Type B pancreatic cell (in vitro differentiated cells): ENCODE results near the gene KRT40. TPM values are rescaled to one million over a fixed set of nuclear protein-coding genes. Genes with fewer than 3 reads are reported as not detected.

ENCODE experiments used
- DNase-seq: peaks from one replicate; pipeline ENCODE4 v3.0.0; 2021; ENCODE audit warnings: mixed read lengths; ENCODE audit not compliant: unreplicated experiment; ENCODE audit errors: extremely low spot score
- H3K27ac Mint-ChIP-seq: 2 replicates; pipeline ENCODE4 v1.8.0; 2021; ENCODE audit warnings: mild to moderate bottlenecking, mixed read lengths
- H3K27me3 Mint-ChIP-seq: 2 replicates; pipeline ENCODE4 v1.8.0; 2021; ENCODE audit warnings: mixed read lengths
- H3K36me3 Mint-ChIP-seq: 2 replicates; pipeline ENCODE4 v1.8.0; 2021; ENCODE audit warnings: mixed read lengths
- H3K4me1 Mint-ChIP-seq: one replicate; pipeline ENCODE4 v1.8.0; 2021; ENCODE audit warnings: mixed read lengths; ENCODE audit not compliant: unreplicated experiment
- H3K4me3 Mint-ChIP-seq: 2 replicates; pipeline ENCODE4 v1.8.0; 2021; ENCODE audit warnings: mild to moderate bottlenecking, mixed read lengths
- H3K9me3 Mint-ChIP-seq: 2 replicates; pipeline ENCODE4 v1.8.0; 2021; ENCODE audit warnings: mixed read lengths
- total RNA-seq: library from RNA; stranded (reverse); gene quantifications from 2 replicates; pipeline ENCODE4 v1.2.1, GENCODE V29; 2021; ENCODE audit warnings: low replicate concordance
- TF ChIP-seq, protein P1 (sequence below): fragments of 200-600 bp; sonication (generic); conservative IDR thresholded peaks from 2 replicates; pipeline ENCODE4 v1.5.0; 2021; ENCODE audit warnings: antibody characterized with exemption, mild to moderate bottlenecking

The KRT40 gene
- total RNA-seq, 1 donor from 2014 or later = 2.3 TPM

DNA sequence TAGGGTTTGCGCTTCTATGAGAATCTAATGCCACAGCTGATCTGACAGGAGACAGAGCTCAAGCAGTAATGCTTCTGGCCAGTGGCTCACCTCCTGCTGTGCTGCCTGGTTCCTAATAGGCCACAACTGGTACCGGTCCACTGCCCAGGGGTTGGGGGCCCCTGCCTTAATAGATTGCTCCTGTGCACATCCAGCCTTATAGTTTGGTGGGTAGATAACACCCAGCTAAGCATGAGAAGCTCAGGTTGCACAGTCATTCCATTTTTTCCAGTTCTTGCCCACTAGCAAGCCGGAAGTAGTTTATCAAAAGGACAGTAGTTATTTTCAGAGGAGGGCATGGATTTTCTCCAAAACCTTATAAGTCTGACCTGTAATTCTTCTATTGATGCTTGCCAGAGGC, 35.3 kb upstream of the KRT40 start:
- Mint-ChIP-seq H3K9me3 (no peaks in the 10 kb centered on the region), H3K4me1 (no peaks in the 10 kb centered on the region), H3K4me3 (no peak overlapping the region), H3K27ac (no peak overlapping the region), H3K27me3 (no peaks in the 10 kb centered on the region), H3K36me3 (peaks cover 3% of the 10 kb centered on the region)
- TF ChIP-seq, protein P1, sequence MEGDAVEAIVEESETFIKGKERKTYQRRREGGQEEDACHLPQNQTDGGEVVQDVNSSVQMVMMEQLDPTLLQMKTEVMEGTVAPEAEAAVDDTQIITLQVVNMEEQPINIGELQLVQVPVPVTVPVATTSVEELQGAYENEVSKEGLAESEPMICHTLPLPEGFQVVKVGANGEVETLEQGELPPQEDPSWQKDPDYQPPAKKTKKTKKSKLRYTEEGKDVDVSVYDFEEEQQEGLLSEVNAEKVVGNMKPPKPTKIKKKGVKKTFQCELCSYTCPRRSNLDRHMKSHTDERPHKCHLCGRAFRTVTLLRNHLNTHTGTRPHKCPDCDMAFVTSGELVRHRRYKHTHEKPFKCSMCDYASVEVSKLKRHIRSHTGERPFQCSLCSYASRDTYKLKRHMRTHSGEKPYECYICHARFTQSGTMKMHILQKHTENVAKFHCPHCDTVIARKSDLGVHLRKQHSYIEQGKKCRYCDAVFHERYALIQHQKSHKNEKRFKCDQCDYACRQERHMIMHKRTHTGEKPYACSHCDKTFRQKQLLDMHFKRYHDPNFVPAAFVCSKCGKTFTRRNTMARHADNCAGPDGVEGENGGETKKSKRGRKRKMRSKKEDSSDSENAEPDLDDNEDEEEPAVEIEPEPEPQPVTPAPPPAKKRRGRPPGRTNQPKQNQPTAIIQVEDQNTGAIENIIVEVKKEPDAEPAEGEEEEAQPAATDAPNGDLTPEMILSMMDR = no peak
- DNase-seq = no peak

DNA sequence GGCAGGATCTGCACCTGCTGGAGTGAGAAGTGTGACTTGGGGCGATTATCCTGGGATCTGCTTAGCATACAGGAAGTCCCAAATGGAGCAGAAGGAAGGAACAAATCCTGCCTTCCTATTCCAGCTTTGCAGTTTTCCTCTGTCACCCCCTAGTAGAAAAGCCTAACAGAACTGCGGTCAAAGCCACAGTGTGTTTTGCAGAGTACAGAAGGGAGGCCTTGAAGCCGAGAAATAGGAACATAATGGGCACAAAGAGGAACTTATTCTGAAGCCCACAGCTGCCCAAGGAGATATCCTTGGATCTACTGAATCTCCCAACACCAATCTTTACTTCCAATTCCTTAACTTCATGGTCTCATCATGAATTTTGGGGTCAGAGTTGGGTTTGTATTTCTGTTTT, 34.4 kb upstream of the KRT40 start:
- Mint-ChIP-seq H3K9me3 (no peaks in the 10 kb centered on the region), H3K27ac (no peak overlapping the region), H3K4me1 (no peaks in the 10 kb centered on the region), H3K36me3 (peaks cover 3% of the 10 kb centered on the region), H3K4me3 (no peak overlapping the region), H3K27me3 (no peaks in the 10 kb centered on the region)
- no peak for DNase-seq
- TF ChIP-seq, protein P1 = no peak

DNA sequence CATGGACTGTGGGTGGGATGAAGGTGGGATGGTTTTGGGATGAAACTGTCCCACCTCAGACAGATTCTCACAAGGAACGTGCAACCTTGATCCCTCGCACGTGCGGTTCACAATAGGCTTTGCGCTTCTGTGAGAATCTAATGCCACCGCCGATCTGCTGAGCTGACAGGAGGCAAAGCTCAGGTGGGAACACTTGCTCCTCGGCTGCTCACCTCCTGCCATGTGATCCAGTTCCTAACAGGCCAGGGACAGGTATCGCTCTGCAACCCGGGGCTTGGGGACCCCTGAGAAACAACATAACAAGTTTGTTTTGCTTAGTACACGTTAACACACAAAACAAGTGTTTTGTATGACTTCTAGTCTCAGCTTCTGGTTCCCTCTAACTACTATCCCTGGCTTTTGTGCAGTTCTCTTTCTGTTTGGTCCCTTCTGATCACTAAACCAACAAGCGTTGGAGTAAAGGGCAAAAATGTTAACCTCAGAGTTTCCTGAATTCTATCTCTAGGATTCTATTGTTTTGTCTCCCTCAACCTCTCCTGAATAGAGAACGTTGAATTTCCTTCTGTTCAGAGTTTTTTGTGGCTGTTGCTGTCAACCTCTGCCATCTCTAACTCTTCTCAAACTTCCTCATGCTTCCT, 32.6 kb upstream of the KRT40 start:
- Mint-ChIP-seq H3K9me3 (no peaks in the 10 kb centered on the region), H3K27ac (no peak overlapping the region), H3K4me1 (peaks cover 4% of the 10 kb centered on the region), H3K27me3 (no peaks in the 10 kb centered on the region), H3K4me3 (no peak overlapping the region), H3K36me3 (no peaks in the 10 kb centered on the region)
- no peak for DNase-seq
- TF ChIP-seq, protein P1 = no peak

DNA sequence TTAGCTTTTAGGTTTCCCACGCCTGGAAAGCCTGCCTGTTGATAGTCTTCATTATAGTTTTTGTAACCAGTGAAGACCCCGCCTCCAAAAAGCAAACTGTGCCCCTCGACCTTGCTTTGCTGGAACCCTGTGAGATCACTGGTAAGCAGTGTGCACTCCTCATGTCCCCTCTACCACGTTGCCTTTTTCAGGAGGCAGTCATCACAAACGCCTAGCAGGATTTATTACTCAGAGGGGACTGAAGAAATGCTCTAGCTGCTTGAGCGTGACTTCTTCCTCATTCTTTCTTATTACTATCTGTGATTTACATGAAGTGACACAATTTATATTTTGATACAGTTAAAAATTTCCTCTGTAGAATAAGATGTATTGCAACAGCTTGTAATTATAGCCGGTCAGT, 31.3 kb upstream of the KRT40 start:
- TF ChIP-seq, protein P1 = no peak
- no peak overlapping the region for H3K4me3 Mint-ChIP-seq
- no peaks in the 10 kb centered on the region for H3K27me3 Mint-ChIP-seq
- peaks cover 4% of the 10 kb centered on the region for H3K4me1 Mint-ChIP-seq
- DNase-seq = no peak
- H3K27ac Mint-ChIP-seq = no peak overlapping the region
- no peaks in the 10 kb centered on the region for H3K9me3 Mint-ChIP-seq
- H3K36me3 Mint-ChIP-seq = no peaks in the 10 kb centered on the region

DNA sequence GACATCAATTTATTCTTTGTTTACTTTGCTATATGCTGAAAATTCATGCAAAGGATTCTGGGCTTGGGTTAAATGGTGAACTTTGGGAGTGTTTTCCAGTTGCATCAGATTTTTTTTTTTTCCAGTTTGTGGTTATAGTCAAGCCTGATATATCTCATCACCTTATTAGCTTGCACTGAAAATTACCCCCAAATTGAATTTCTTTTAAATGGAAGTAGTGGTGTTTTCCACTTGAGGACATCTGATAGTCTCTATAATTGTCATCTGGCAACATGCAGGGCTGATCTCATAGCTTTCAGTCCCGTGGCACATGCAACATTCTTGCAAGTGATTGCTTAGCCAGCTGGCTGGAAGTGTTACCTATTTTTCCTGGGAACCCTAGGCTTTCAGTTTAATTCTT, 29.5 kb upstream of the KRT40 start:
- no peaks in the 10 kb centered on the region for H3K9me3 Mint-ChIP-seq
- H3K4me1 Mint-ChIP-seq = peaks cover 17% of the 10 kb centered on the region
- H3K36me3 Mint-ChIP-seq = no peaks in the 10 kb centered on the region
- no peaks in the 10 kb centered on the region for H3K27me3 Mint-ChIP-seq
- no peak overlapping the region for H3K27ac Mint-ChIP-seq
- DNase-seq = no peak
- H3K4me3 Mint-ChIP-seq = no peak overlapping the region
- TF ChIP-seq, protein P1 = no peak

DNA sequence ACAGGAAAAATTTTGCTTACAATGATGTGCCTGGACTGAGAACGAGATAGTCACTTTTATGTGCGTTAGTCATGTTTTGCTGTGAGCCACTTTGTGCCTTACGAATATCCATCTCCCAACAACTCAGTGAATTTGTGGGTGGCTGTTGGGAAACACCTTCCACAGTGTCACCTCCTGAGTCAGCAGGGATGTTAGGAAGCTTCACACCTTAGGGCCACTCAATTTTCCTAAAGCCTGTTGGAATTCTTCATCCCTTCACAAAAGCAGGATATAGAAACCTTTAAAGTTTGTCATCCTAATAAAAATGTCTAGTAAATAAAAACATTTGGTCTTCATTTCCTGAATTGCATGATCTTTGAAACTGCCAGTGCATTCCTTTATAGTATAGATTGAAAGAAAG, 29.1 kb upstream of the KRT40 start:
- DNase-seq = no peak
- Mint-ChIP-seq H3K27me3 (no peaks in the 10 kb centered on the region), H3K9me3 (no peaks in the 10 kb centered on the region), H3K4me3 (no peak overlapping the region), H3K4me1 (peaks cover 18% of the 10 kb centered on the region), H3K36me3 (no peaks in the 10 kb centered on the region), H3K27ac (no peak overlapping the region)
- TF ChIP-seq, protein P1 = no peak
